ENCODE measurements around the gene SOX2. TPM values are rescaled to one million over a fixed set of nuclear protein-coding genes. Genes with fewer than 3 reads are reported as not detected.

Gene SOX2
- total RNA-seq, 1 donor from 2014 or later = 2.9 TPM

DNA sequence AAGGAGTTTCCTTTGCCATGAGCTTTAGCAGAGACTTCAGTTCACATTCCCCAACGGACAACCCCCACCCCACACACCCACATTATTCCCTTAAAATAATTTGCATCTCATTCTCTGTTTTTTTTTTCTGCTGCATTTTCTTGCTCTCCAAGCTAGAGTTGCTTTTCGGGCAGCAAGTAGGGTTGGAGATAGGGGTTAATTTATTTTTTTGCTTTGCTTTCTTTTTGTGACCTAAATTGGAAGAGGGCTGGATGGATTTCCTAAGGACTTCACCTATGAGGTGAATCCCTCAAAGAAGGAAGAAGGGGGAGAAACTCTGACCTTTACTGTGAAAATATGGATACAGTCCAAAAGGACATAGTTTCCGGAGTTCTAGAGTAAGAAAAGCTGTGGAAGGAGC lies 6.6 kb downstream of the SOX2 start:
- H3K27ac ChIP-seq = no peak overlapping the region
- no peaks in the 10 kb centered on the region for H3K4me1 ChIP-seq
- H3K27me3 ChIP-seq = peaks cover 3% of the 10 kb centered on the region
- no peak for DNase-seq (ENCODE audit: extremely low spot score in 2 of 2)
- H3K9me3 ChIP-seq = no peaks in the 10 kb centered on the region
- TF ChIP-seq POLR2A (IDR thresholded peaks at IDR 0.05) = no peak
- TF ChIP-seq POLR2AphosphoS5 (IDR thresholded peaks at IDR 0.05; ENCODE audit: insufficient read depth in 1 of 2, low read depth in 1 of 2) = no peak
- TF ChIP-seq, protein P1, sequence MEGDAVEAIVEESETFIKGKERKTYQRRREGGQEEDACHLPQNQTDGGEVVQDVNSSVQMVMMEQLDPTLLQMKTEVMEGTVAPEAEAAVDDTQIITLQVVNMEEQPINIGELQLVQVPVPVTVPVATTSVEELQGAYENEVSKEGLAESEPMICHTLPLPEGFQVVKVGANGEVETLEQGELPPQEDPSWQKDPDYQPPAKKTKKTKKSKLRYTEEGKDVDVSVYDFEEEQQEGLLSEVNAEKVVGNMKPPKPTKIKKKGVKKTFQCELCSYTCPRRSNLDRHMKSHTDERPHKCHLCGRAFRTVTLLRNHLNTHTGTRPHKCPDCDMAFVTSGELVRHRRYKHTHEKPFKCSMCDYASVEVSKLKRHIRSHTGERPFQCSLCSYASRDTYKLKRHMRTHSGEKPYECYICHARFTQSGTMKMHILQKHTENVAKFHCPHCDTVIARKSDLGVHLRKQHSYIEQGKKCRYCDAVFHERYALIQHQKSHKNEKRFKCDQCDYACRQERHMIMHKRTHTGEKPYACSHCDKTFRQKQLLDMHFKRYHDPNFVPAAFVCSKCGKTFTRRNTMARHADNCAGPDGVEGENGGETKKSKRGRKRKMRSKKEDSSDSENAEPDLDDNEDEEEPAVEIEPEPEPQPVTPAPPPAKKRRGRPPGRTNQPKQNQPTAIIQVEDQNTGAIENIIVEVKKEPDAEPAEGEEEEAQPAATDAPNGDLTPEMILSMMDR (IDR thresholded peaks at IDR 0.05) = no peak
- intact Hi-C loops (cut with DNase I) = loop anchor here (10.0 kb wide), 1 partner anchor 536 kb away; no protein-coding TSS in a partner anchor
- H3K36me3 ChIP-seq = no peaks in the 10 kb centered on the region
- H3K4me3 ChIP-seq = no peak overlapping the region

DNA sequence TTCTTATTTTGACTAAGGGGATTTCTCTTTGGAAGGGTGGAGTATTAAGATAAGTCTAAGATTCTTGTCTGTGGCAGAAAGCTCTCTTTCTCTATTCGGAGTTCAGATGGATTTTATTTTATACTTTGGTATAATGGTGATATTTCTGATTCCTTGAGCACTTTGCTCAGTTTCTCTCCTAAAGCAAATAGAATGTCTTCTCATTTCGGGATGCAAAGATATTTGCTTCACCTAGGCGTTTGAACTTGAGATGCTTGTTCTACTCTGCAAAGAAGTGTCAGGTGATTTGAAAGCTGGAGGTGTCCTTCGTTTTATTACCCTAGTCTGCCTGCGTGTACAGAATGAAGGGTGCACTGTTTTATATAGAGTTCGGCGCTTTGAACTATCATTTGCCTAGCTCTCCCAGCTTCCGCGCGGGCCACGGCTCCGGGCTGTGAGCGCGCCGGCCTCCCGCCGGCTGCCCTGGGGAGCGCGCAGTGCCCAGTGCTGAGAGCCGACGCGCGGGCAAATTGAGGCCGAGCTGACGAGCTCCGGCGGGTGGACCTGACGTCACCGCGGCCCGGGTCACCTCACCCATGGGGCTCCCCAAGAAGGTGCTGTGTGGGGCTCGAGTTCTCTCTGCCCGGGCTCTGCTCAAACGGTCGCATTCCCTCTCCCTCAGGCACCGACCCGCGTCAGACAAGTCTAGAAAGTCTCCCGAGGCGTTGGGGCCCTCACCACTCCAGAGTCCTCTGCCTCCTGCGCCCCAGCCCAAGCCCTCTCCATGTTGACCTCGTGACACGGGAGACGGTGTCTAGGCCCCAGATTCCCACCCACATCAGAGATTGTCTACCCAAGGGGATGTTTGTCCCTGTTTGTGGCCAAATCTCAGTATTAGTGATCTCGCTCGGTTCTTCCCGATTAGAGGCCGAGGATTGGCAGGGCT lies 7.5 kb downstream of the SOX2 start:
- no peaks in the 10 kb centered on the region for H3K4me1 ChIP-seq

GRCh38 chr3:181719991-181720680 lies 8.4 kb downstream of the SOX2 start:
- Histone ChIP-seq H3K27me3 (peaks cover 3% of the 10 kb centered on the region), H3K4me1 (peaks cover under 1% of the 10 kb centered on the region), H3K36me3 (no peaks in the 10 kb centered on the region), H3K27ac (peak overlapping the region; percentile 26), H3K9me3 (no peaks in the 10 kb centered on the region), H3K4me3 (no peak overlapping the region)
- DNase-seq (ENCODE audit: extremely low spot score in 2 of 2) = no peak
- TF ChIP-seq POLR2AphosphoS5 (IDR thresholded peaks at IDR 0.05; ENCODE audit: insufficient read depth in 1 of 2, low read depth in 1 of 2) = no peak
- TF ChIP-seq POLR2A (IDR thresholded peaks at IDR 0.05) = no peak
- intact Hi-C loops (cut with DNase I) = loop anchor here (10.0 kb wide), 1 partner anchor 535 kb away; no protein-coding TSS in a partner anchor

More for the DNA sequence above, 7.5 kb downstream of the SOX2 start:
- DNase-seq (ENCODE audit: extremely low spot score in 2 of 2) = no peak
- Histone ChIP-seq H3K9me3 (no peaks in the 10 kb centered on the region), H3K4me3 (peak overlapping the region in 1 of 2 donors; percentile 18), H3K27ac (peak overlapping the region; percentile 26), H3K36me3 (no peaks in the 10 kb centered on the region), H3K27me3 (peaks cover 3% of the 10 kb centered on the region)
- no peak for TF ChIP-seq POLR2AphosphoS5 (IDR thresholded peaks at IDR 0.05; ENCODE audit: insufficient read depth in 1 of 2, low read depth in 1 of 2)
- TF ChIP-seq, protein P1 (IDR thresholded peaks at IDR 0.05) = no peak
- no peak for TF ChIP-seq POLR2A (IDR thresholded peaks at IDR 0.05)
- intact Hi-C loops (cut with DNase I) = loop anchor here (10.0 kb wide), 1 partner anchor 536 kb away; no protein-coding TSS in a partner anchor

GRCh38 chr3:181721046-181721875 lies 9.5 kb downstream of the SOX2 start:
- H3K4me1 ChIP-seq = peaks cover 12% of the 10 kb centered on the region
- no peak for DNase-seq (ENCODE audit: extremely low spot score in 2 of 2)
- intact Hi-C loops (cut with DNase I) = no loop called here
- H3K27ac ChIP-seq = no peak overlapping the region
- no peak overlapping the region for H3K4me3 ChIP-seq
- TF ChIP-seq POLR2A (IDR thresholded peaks at IDR 0.05) (no peak), POLR2AphosphoS5 (IDR thresholded peaks at IDR 0.05; ENCODE audit: insufficient read depth in 1 of 2, low read depth in 1 of 2) (no peak)
- TF ChIP-seq, protein P1 (IDR thresholded peaks at IDR 0.05) = no peak
- H3K36me3 ChIP-seq = no peaks in the 10 kb centered on the region
- peaks cover 6% of the 10 kb centered on the region for H3K27me3 ChIP-seq
- H3K9me3 ChIP-seq = no peaks in the 10 kb centered on the region

GRCh38 chr3:181722156-181722555 lies 10.4 kb downstream of the SOX2 start:
- no peak for DNase-seq (ENCODE audit: extremely low spot score in 2 of 2)
- TF ChIP-seq, protein P1 (IDR thresholded peaks at IDR 0.05) = no peak
- TF ChIP-seq POLR2A (IDR thresholded peaks at IDR 0.05) = no peak
- Histone ChIP-seq H3K27me3 (peaks cover 4% of the 10 kb centered on the region), H3K4me1 (peaks cover 21% of the 10 kb centered on the region), H3K36me3 (no peaks in the 10 kb centered on the region), H3K27ac (no peak overlapping the region), H3K4me3 (no peak overlapping the region), H3K9me3 (no peaks in the 10 kb centered on the region)
- intact Hi-C loops (cut with DNase I) = no loop called here
